ENCODE measurements around the gene SETD4.

Gene SETD4

GRCh38 chr21:35988416-35989137 lies 71.7 kb downstream of the SETD4 start:
- peaks cover 38% of the 10 kb centered on the region for H3K27me3 Mint-ChIP-seq
- no peaks in the 10 kb centered on the region for H3K9me3 Mint-ChIP-seq
- ATAC-seq (replicated peaks; ENCODE audit: extremely low read depth, poor library complexity, severe bottlenecking): no peak
- H3K4me1 Mint-ChIP-seq: no peaks in the 10 kb centered on the region
- no peak overlapping the region for H3K27ac Mint-ChIP-seq (ENCODE audit: low read depth)
- H3K36me3 Mint-ChIP-seq (ENCODE audit: insufficient read depth): no peaks in the 10 kb centered on the region
- DNase-seq (ENCODE audit: low spot score in 2 of 2): no peak
- H3K4me3 Mint-ChIP-seq: no peak overlapping the region

- ATAC-seq (replicated peaks; ENCODE audit: extremely low read depth, poor library complexity, severe bottlenecking): no peak
- Mint-ChIP-seq H3K4me3 (no peak overlapping the region), H3K27me3 (peaks cover 49% of the 10 kb centered on the region), H3K36me3 (ENCODE audit: insufficient read depth) (no peaks in the 10 kb centered on the region), H3K27ac (ENCODE audit: low read depth) (no peak overlapping the region), H3K9me3 (no peaks in the 10 kb centered on the region), H3K4me1 (no peaks in the 10 kb centered on the region)
- no peak for DNase-seq (ENCODE audit: low spot score in 2 of 2)
Measured at GRCh38 chr21:35987475-35987874, 72.9 kb downstream of the SETD4 start.

DNA sequence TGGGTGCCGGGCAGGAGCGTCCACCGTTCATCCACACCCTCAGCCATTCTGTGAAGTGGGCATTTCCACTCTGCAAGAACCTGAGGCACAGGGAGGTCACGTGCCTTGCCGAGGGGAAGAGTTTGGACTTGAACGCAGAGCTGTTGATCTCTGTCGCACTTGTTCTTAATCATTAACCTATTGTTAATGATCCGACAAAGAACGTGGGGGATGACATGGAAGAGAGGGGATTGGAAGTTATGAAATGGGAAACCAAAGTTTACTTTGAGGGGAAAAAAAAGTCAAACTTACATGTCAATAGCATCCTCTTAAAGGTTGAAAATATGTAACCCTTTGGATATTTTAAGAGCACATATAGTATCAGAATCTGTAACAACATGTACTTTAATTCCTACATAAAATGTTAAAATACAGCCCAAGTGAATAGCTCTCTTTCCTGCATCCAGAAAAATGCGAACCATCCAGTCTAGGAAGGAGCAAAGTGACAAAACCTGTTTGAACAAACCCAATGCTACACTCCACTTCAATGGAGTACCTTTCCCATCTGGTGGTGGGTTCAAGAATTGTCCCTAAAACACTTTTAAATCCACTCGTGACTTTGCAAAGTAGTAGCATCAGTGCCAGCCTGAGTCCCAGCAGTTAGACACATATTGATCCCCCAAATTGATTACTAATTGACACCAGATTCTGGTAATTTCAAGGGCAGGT lies 75.5 kb downstream of the SETD4 start:
- no peaks in the 10 kb centered on the region for H3K4me1 Mint-ChIP-seq
- DNase-seq (ENCODE audit: low spot score in 2 of 2) (no peak), ATAC-seq (replicated peaks; ENCODE audit: extremely low read depth, poor library complexity, severe bottlenecking) (no peak)
- H3K36me3 Mint-ChIP-seq (ENCODE audit: insufficient read depth): no peaks in the 10 kb centered on the region
- no peaks in the 10 kb centered on the region for H3K9me3 Mint-ChIP-seq
- no peak overlapping the region for H3K4me3 Mint-ChIP-seq
- no peak overlapping the region for H3K27ac Mint-ChIP-seq (ENCODE audit: low read depth)
- H3K27me3 Mint-ChIP-seq: peaks cover 70% of the 10 kb centered on the region
